DOHH2 (cell line): ENCODE measurements around the gene COX7B2.

Experiments used
- H3F3A ChIP-seq: fragments of 200-600 bp; sonication (generic), shearing (Covaris generic); 2 replicates; pipeline ENCODE4 v1.6.0; 2016; ENCODE audit warnings: antibody characterized with exemption, mild to moderate bottlenecking; ENCODE audit not compliant: control insufficient read depth, insufficient read depth
- H3K27ac ChIP-seq: fragments of 200-600 bp; sonication (generic); 2 replicates; pipeline ENCODE4 v1.5.1; 2014; ENCODE audit warnings: low read depth, mild to moderate bottlenecking, low read length, moderate library complexity
- H3K27me3 ChIP-seq: fragments of 200-600 bp; sonication (generic); 2 replicates; pipeline ENCODE4 v1.6.1; 2014; ENCODE audit warnings: mild to moderate bottlenecking, low read length, mixed read lengths; ENCODE audit not compliant: control insufficient read depth
- H3K36me3 ChIP-seq: fragments of 200-600 bp; sonication (generic); 2 replicates; pipeline ENCODE4 v1.6.1; 2014; ENCODE audit warnings: mild to moderate bottlenecking, low read length, moderate library complexity, mixed read lengths; ENCODE audit not compliant: control insufficient read depth
- H3K4me1 ChIP-seq: fragments of 200-600 bp; sonication (generic); 2 replicates; pipeline ENCODE4 v1.6.1; 2014; ENCODE audit warnings: mild to moderate bottlenecking, low read length, mixed read lengths; ENCODE audit not compliant: control insufficient read depth
- H3K4me2 ChIP-seq: fragments of 200-600 bp; sonication (generic); 2 replicates; pipeline ENCODE4 v1.6.0; 2014; ENCODE audit warnings: mild to moderate bottlenecking, low read length, moderate library complexity
- H3K4me3 ChIP-seq: fragments of 200-600 bp; sonication (generic); 2 replicates; pipeline ENCODE4 v1.5.1; 2014; ENCODE audit warnings: mild to moderate bottlenecking, low read length, mixed read lengths
- H3K79me2 ChIP-seq: fragments of 200-600 bp; sonication (generic); 2 replicates; pipeline ENCODE4 v1.6.1; 2014; ENCODE audit warnings: mild to moderate bottlenecking, low read length, mixed read lengths; ENCODE audit not compliant: control insufficient read depth
- H3K9me2 ChIP-seq: fragments of 200-600 bp; sonication (generic); replicated peaks from 2 replicates; pipeline ENCODE4 v1.6.1; 2014; ENCODE audit warnings: mild to moderate bottlenecking, low read length, mixed read lengths; ENCODE audit not compliant: control insufficient read depth
- H3K9me3 ChIP-seq: fragments of 200-600 bp; sonication (generic); 2 replicates; pipeline ENCODE4 v1.6.1; 2014; ENCODE audit warnings: antibody characterized with exemption, low read length, mixed read lengths; ENCODE audit not compliant: control insufficient read depth, insufficient read depth
- H4K20me1 ChIP-seq: fragments of 200-600 bp; sonication (generic); 2 replicates; pipeline ENCODE4 v1.6.0; 2014; ENCODE audit warnings: low read depth, mild to moderate bottlenecking, antibody characterized with exemption, low read length, moderate library complexity; ENCODE audit not compliant: control insufficient read depth, insufficient read depth
- CTCF ChIP-seq: fragments of 200-600 bp; sonication (generic); IDR thresholded peaks from one replicate; pipeline ENCODE4 v1.5.1; 2014; ENCODE audit warnings: antibody characterized with exemption, mild to moderate bottlenecking, low read depth, low read length; ENCODE audit not compliant: poor library complexity, severe bottlenecking
- EZH2phosphoT487 ChIP-seq: fragments of 200-600 bp; sonication (generic); IDR thresholded peaks from 2 replicates; pipeline ENCODE4 v1.6.1; 2017; ENCODE audit warnings: borderline replicate concordance, mild to moderate bottlenecking, antibody characterized with exemption, low read length, moderate library complexity, mixed read lengths

Gene COX7B2

GRCh38 chr4:46720055-46720454, 189.0 kb downstream of the COX7B2 start:
- no peaks in the 10 kb centered on the region for H3K79me2 ChIP-seq
- no peak overlapping the region for H3K27ac ChIP-seq
- no peaks in the 10 kb centered on the region for H3K9me3 ChIP-seq
- no peaks in the 10 kb centered on the region for H4K20me1 ChIP-seq
- H3F3A ChIP-seq, result no peaks in the 10 kb centered on the region
- H3K9me2 ChIP-seq, result no peaks in the 10 kb centered on the region; the same call in 1 of the 2 replicates
- no peaks in the 10 kb centered on the region for H3K36me3 ChIP-seq
- no peaks in the 10 kb centered on the region for H3K4me1 ChIP-seq
- no peak overlapping the region for H3K4me3 ChIP-seq
- H3K27me3 ChIP-seq, result no peaks in the 10 kb centered on the region
- TF ChIP-seq CTCF, result no peak
- no peak for TF ChIP-seq EZH2phosphoT487
- no peak overlapping the region for H3K4me2 ChIP-seq

- H4K20me1 ChIP-seq, result no peaks in the 10 kb centered on the region
- H3K9me3 ChIP-seq, result no peaks in the 10 kb centered on the region
- H3K27me3 ChIP-seq, result no peaks in the 10 kb centered on the region
- no peaks in the 10 kb centered on the region for H3K79me2 ChIP-seq
- H3K4me3 ChIP-seq, result no peak overlapping the region
- no peaks in the 10 kb centered on the region for H3F3A ChIP-seq
- H3K4me1 ChIP-seq, result no peaks in the 10 kb centered on the region
- TF ChIP-seq CTCF (no peak), EZH2phosphoT487 (no peak)
- H3K4me2 ChIP-seq, result no peak overlapping the region
- no peak overlapping the region for H3K27ac ChIP-seq
- H3K36me3 ChIP-seq, result no peaks in the 10 kb centered on the region
- H3K9me2 ChIP-seq, result no peaks in the 10 kb centered on the region; the same call in 1 of the 2 replicates
Observed at GRCh38 chr4:46717950-46718349, 191.1 kb downstream of the COX7B2 start.

GRCh38 chr4:46715468-46715867, 193.6 kb downstream of the COX7B2 start:
- no peaks in the 10 kb centered on the region for H3K36me3 ChIP-seq
- no peaks in the 10 kb centered on the region; the same call in 1 of the 2 replicates for H3K9me2 ChIP-seq
- H3K4me2 ChIP-seq, result no peak overlapping the region
- no peaks in the 10 kb centered on the region for H3F3A ChIP-seq
- no peaks in the 10 kb centered on the region for H3K27me3 ChIP-seq
- H3K4me3 ChIP-seq, result no peak overlapping the region
- H4K20me1 ChIP-seq, result no peaks in the 10 kb centered on the region
- H3K9me3 ChIP-seq, result no peaks in the 10 kb centered on the region
- TF ChIP-seq EZH2phosphoT487 (no peak), CTCF (no peak)
- H3K4me1 ChIP-seq, result no peaks in the 10 kb centered on the region
- H3K79me2 ChIP-seq, result no peaks in the 10 kb centered on the region
- no peak overlapping the region for H3K27ac ChIP-seq

- Histone ChIP-seq H3K27me3 (no peaks in the 10 kb centered on the region), H3K9me3 (no peaks in the 10 kb centered on the region), H3K36me3 (no peaks in the 10 kb centered on the region), H3K4me2 (no peak overlapping the region), H3K27ac (no peak overlapping the region), H3K79me2 (no peaks in the 10 kb centered on the region), H3K4me1 (no peaks in the 10 kb centered on the region), H3K9me2 (no peaks in the 10 kb centered on the region), H3K4me3 (no peak overlapping the region), H3F3A (no peaks in the 10 kb centered on the region), H4K20me1 (no peaks in the 10 kb centered on the region)
- no peak for TF ChIP-seq CTCF
- TF ChIP-seq EZH2phosphoT487, result no peak
Observed at GRCh38 chr4:46698891-46699290, 210.2 kb downstream of the COX7B2 start.
